Tibial nerve (tissue), 4 donors: ENCODE measurements around the gene ST3GAL4. TPM values are rescaled to one million over a fixed set of nuclear protein-coding genes. Genes with fewer than 3 reads are reported as not detected.

Experiments
- DNase-seq, 2 donors: peaks; one replicate each; pipeline ENCODE4 v3.0.0-alpha.2; 2019; ENCODE audit warnings: low spot score in 2 of 2
- H3K27ac ChIP-seq, 4 donors: fragments of 200-600 bp; sonication (generic) in 3 of 4; one replicate each; pipeline ENCODE4 v1.5.1; 2017 to 2019; ENCODE audit warnings: mild to moderate bottlenecking in 1 of 4
- H3K27me3 ChIP-seq, 2 donors: fragments of 200-600 bp; sonication (generic) in 1 of 2; one replicate each; pipeline versions ENCODE4 v1.5.1 to v1.6.0; 2017 to 2019
- H3K36me3 ChIP-seq, 3 donors: fragments of 200-600 bp; sonication (generic); one replicate each; pipeline ENCODE4 v1.5.1; 2018 to 2019
- H3K4me1 ChIP-seq, 4 donors: fragments of 200-600 bp; sonication (generic) in 3 of 4; one replicate each; pipeline ENCODE4 v1.5.1; 2017 to 2019
- H3K4me3 ChIP-seq, 4 donors: fragments of 200-600 bp; sonication (generic) in 3 of 4; one replicate each; pipeline ENCODE4 v1.5.1; 2017 to 2019; ENCODE audit warnings: mild to moderate bottlenecking in 1 of 4, moderate library complexity in 1 of 4
- H3K9me3 ChIP-seq, 4 donors: fragments of 200-600 bp; sonication (generic) in 3 of 4; one replicate each; pipeline ENCODE4 v1.5.1; 2017 to 2019
- EP300 ChIP-seq, 2 donors: sonication (generic); formaldehyde crosslinking; IDR thresholded peaks; one replicate each; pipeline ENCODE4 v1.6.1; 2017; ENCODE audit warnings: antibody characterized with exemption in 2 of 2, mild to moderate bottlenecking in 1 of 2
- POLR2A ChIP-seq, 2 donors: fragments of 450-650 bp; IDR thresholded peaks; one replicate each; pipeline ENCODE4 v1.6.1; 2017; ENCODE audit warnings: antibody characterized with exemption in 2 of 2, mild to moderate bottlenecking in 2 of 2, moderate library complexity in 2 of 2
- WGBS, 2 donors: methylation state at CpG; one replicate each; pipeline ENCODE4 v1.1.5; 2018; 5-methylcytosine and 5-hydroxymethylcytosine counted together
- total RNA-seq, 4 donors: library from RNA; depleted of rRNA; stranded (reverse); fragments of >200 nt; gene quantifications; one replicate each; pipeline ENCODE4 v1.1.0, GENCODE V29; 2016
- TF ChIP-seq, protein P1 (sequence below), 5 experiments: fragments of 200-600 bp in 3 of 5; fragments of 450-650 bp in 2 of 5; sonication (generic) in 3 of 5; IDR thresholded peaks; one replicate each; pipeline ENCODE4 v1.5.1; 2016 to 2019; ENCODE audit warnings: antibody characterized with exemption in 5 of 5, mild to moderate bottlenecking in 3 of 5, moderate library complexity in 2 of 5

The ST3GAL4 gene
- total RNA-seq, 4 donors from 2014 or later: 68.1 to 162 (median 122) TPM

DNA sequence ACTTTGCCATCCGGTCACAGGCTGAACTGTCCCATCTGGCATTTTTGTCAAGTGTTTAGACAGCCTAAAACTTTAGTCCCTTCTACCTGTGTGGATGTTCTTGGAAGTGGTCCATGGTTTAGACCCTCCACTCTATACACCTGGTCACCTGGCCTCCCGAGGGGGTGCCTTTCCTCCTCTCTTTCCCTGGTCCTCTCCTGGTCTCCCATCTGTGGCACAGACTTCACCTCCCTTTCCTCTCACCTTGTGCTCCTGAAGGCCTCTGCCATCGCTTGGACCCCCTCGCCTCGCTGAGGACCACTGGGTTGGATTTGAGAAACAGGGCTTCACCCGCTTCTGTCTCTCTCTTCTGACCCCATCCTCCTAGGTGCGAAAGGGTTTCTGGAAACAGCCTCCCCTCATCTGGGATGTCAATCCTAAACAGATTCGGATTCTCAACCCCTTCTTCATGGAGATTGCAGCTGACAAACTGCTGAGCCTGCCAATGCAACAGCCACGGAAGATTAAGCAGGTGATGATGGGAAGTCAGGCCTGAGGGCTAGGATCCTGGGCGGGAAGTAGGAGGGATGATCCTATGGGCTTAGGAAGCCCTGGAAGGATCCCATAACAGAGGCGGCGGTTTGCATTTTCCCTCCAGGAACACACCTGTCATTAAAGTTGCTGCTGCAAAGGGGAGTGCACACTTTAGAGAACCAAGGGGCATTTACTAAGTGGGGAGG, 53.6 kb downstream of the ST3GAL4 start:
- WGBS, 2 donors: 88 to 93% methylated on average over 12 of the region's 12 CpGs
- peak overlapping the region in 2 of 4 donors; percentile 58 to 91 for H3K27ac ChIP-seq
- peaks cover 0 to 76% (median 19%) of the 10 kb centered on the region in 4 donors for H3K4me1 ChIP-seq
- TF ChIP-seq EP300 (IDR thresholded peaks at IDR 0.05) (no peak), POLR2A (IDR thresholded peaks at IDR 0.05) (no peak)
- TF ChIP-seq, protein P1, sequence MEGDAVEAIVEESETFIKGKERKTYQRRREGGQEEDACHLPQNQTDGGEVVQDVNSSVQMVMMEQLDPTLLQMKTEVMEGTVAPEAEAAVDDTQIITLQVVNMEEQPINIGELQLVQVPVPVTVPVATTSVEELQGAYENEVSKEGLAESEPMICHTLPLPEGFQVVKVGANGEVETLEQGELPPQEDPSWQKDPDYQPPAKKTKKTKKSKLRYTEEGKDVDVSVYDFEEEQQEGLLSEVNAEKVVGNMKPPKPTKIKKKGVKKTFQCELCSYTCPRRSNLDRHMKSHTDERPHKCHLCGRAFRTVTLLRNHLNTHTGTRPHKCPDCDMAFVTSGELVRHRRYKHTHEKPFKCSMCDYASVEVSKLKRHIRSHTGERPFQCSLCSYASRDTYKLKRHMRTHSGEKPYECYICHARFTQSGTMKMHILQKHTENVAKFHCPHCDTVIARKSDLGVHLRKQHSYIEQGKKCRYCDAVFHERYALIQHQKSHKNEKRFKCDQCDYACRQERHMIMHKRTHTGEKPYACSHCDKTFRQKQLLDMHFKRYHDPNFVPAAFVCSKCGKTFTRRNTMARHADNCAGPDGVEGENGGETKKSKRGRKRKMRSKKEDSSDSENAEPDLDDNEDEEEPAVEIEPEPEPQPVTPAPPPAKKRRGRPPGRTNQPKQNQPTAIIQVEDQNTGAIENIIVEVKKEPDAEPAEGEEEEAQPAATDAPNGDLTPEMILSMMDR (IDR thresholded peaks at IDR 0.05): no peak
- no peak overlapping the region for H3K4me3 ChIP-seq
- H3K36me3 ChIP-seq: peaks cover 0 to 50% (median 0%) of the 10 kb centered on the region in 3 donors
- no peak for DNase-seq
- no peaks in the 10 kb centered on the region for H3K9me3 ChIP-seq
- H3K27me3 ChIP-seq: no peaks in the 10 kb centered on the region

DNA sequence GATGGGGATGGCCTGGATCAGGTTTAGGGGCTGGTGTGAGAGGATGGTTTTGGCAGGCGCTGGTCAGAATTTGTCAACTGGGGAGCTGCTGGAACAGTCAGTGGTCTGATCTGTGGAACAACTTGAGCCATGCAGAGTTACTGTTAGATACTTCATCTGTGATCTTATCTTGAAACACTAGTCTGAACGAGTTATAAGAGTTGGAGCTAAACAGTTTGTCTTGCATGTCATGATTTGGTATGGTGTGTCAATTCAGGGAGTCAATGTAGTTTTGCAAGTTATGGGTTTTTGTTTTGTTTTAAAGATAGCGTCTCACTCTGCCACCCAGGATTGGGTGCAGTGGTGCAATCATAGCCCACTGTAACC, 54.1 kb downstream of the ST3GAL4 start:
- Histone ChIP-seq H3K9me3 (no peaks in the 10 kb centered on the region), H3K27ac (peak overlapping the region in 3 of 4 donors; percentile 48 to 91 (median 88)), H3K27me3 (no peaks in the 10 kb centered on the region), H3K4me3 (no peak overlapping the region), H3K36me3 (peaks cover 0 to 51% (median 0%) of the 10 kb centered on the region in 3 donors), H3K4me1 (peaks cover 0 to 76% (median 24%) of the 10 kb centered on the region in 4 donors)
- 65 to 70% methylated on average over 3 of the region's 3 CpGs for WGBS, 2 donors
- no peak for DNase-seq
- TF ChIP-seq POLR2A (IDR thresholded peaks at IDR 0.05) (no peak), EP300 (IDR thresholded peaks at IDR 0.05) (no peak)
- TF ChIP-seq, protein P1 (IDR thresholded peaks at IDR 0.05): no peak

DNA sequence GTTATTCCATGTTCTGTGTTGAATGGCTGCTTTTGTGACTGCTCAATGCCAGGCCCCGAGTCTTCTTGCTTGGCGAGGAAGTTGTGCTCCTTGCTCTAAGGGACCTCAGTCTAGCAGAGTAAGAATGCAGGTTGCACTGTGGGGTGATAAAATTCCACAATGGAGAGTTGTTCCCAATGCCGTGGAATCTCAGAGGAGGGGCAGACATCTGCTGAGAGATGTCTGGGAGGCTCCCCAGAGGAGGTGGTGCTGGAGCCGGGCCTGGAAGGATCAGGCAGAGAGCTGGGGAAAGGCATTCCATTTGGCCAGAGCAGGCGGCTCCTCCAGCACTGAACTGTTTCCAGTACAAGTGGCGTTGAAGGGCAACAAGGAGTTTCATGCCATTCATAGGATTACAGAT, 55.2 kb downstream of the ST3GAL4 start:
- peak overlapping the region; percentile 33 to 91 (median 73) for H3K27ac ChIP-seq
- H3K4me1 ChIP-seq: peaks cover 4 to 76% (median 33%) of the 10 kb centered on the region in 4 donors
- H3K4me3 ChIP-seq: no peak overlapping the region
- TF ChIP-seq, protein P1 (IDR thresholded peaks at IDR 0.05): no peak
- TF ChIP-seq EP300 (IDR thresholded peaks at IDR 0.05) (no peak), POLR2A (IDR thresholded peaks at IDR 0.05) (no peak)
- H3K9me3 ChIP-seq: no peaks in the 10 kb centered on the region
- peak in 1 of 2 donors; percentile 57 for DNase-seq
- whole genome bisulfite sequencing, 2 donors: 13 to 32% methylated on average over 6 of the region's 6 CpGs
- H3K36me3 ChIP-seq: peaks cover 0 to 51% (median 0%) of the 10 kb centered on the region in 3 donors
- no peaks in the 10 kb centered on the region for H3K27me3 ChIP-seq

DNA sequence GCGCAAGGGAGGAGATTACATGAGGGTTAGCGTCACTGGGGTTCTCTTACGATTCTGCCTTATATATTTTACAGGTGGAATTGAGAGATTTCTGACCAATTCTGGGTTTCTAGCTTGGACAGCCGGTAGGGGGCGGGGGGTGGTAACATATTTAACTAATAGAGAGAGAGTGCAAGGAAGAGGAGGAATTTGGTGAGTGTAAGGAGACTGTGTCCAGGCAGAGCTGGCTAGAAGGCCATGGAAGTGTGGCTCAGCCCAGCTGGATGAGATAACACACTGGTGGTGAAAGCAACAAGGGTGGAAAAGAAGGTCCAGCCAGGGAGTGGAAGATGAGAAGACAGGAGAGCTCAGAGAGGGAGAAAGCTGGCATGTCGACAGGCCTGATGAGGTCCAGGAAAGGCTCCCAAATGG, 56.5 kb downstream of the ST3GAL4 start:
- Histone ChIP-seq H3K27me3 (no peaks in the 10 kb centered on the region), H3K9me3 (no peaks in the 10 kb centered on the region), H3K4me1 (peaks cover 4 to 78% (median 42%) of the 10 kb centered on the region in 4 donors), H3K36me3 (peaks cover 0 to 40% (median 0%) of the 10 kb centered on the region in 3 donors), H3K4me3 (no peak overlapping the region), H3K27ac (peak overlapping the region; percentile 32 to 91 (median 73))
- no peak for TF ChIP-seq POLR2A (IDR thresholded peaks at IDR 0.05)
- TF ChIP-seq EP300 (IDR thresholded peaks at IDR 0.05): no peak
- TF ChIP-seq, protein P1 (IDR thresholded peaks at IDR 0.05): no peak
- DNase-seq: no peak
- 60 to 68% methylated on average over 6 of the region's 6 CpGs for WGBS, 2 donors

DNA sequence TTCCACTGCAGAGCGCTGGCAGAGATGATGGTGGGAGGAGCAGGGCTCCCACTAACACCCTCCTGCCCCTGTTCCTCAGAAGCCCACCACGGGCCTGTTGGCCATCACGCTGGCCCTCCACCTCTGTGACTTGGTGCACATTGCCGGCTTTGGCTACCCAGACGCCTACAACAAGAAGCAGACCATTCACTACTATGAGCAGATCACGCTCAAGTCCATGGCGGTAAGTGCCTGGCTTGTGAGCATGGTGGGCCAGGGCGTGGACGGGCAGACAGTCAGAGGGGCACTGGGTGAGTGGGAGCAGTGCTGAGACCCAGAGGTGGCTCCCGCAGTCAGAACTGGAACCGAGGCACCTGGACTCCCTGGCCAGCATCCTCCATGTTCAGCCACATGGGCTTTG, 57.9 kb downstream of the ST3GAL4 start:
- Histone ChIP-seq H3K36me3 (peaks cover 0 to 25% (median 0%) of the 10 kb centered on the region in 3 donors), H3K27ac (peak overlapping the region; percentile 77 to 96 (median 88)), H3K27me3 (no peaks in the 10 kb centered on the region), H3K9me3 (no peaks in the 10 kb centered on the region), H3K4me3 (no peak overlapping the region), H3K4me1 (peaks cover 4 to 90% (median 44%) of the 10 kb centered on the region in 4 donors)
- 90 to 97% methylated on average over 11 of the region's 11 CpGs for WGBS, 2 donors
- TF ChIP-seq POLR2A (IDR thresholded peaks at IDR 0.05): no peak
- TF ChIP-seq EP300 (IDR thresholded peaks at IDR 0.05): no peak
- TF ChIP-seq, protein P1 (IDR thresholded peaks at IDR 0.05): no peak
- DNase-seq: no peak
